ENCODE data around the gene AQP12B. TPM values are rescaled to one million over a fixed set of nuclear protein-coding genes. Genes with fewer than 3 reads are reported as not detected.
"Not testable (repeated sequence)": the region's sequence is repeated elsewhere in the genome, so short reads cannot be mapped to it uniquely, and the experiment has no call there.

Gene AQP12B, protein sequence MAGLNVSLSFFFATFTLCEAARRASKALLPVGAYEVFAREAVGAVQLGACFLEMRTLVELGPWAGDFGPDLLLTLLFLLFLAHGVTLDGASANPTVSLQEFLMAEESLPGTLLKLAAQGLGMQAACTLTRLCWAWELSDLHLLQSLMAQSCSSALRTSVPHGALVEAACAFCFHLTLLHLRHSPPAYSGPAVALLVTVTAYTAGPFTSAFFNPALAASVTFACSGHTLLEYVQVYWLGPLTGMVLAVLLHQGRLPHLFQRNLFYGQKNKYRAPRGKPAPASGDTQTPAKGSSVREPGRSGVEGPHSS
- not detected for total RNA-seq

DNA sequence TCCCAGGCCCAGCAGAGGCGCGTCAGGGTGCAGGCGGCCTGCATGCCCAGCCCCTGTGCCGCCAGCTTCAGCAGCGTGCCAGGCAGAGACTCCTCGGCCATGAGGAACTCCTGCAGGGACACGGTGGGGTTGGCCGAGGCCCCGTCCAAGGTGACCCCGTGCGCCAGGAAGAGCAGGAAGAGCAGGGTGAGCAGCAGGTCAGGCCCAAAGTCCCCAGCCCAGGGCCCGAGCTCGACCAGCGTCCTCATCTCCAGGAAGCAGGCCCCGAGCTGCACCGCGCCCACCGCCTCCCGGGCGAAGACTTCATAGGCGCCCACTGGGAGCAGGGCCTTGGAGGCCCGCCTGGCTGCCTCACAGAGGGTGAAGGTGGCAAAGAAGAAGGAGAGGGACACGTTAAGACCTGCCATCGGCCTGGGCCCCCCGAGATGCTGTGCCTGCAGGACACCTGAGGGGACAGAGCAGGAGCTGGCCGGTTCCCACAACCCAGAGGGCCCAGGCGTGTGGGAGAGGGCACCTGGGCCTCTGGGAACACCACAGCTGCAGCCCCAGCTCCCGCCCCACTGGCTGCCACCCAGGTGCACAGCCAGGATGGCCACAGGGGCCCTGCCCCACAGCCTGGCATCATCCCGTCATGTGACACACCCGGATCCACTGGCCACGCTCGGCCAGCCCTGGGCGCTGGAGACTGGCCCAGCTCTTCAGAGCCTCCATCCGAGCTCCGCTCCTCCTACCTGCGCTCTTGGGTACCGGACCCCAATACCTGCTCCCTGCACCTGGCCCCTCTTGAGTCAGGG lies at the start of gene AQP12B:
TSS of gene AQP12B (minus strand) at position 455 of the 794 bp plus-strand sequence. CDS start at position 407, 48 bp downstream.
- H3K4me3 Mint-ChIP-seq; H3K27me3 Mint-ChIP-seq; ATAC-seq; H3K9me3 Mint-ChIP-seq; H3K36me3 Mint-ChIP-seq; H3K27ac Mint-ChIP-seq; DNase-seq (ENCODE audit: low spot score): not testable (repeated sequence)
- H3K4me1 Mint-ChIP-seq (ENCODE audit: low read depth in 2 of 2): peaks cover 9 to 11% of the 10 kb centered on the region in 2 donors

DNA sequence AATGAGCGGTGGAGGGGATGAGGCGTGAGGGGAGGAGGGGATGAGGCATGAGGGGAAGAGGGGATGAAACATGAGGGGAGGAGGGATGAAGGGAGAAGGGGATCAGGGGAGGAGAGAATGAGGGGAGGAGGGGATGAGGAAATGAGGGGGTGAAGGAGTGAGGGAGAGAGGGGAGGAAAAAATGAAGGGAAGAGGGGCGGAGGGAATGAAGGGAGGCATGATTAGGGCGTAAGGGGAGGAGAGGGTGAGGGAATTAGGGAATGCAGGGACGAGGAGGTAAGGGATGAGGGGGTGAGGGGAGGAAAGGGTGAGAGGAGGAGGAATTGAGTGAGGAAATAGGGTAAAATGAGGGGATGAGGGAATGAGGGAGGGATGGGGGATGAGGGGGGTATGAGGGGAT lies 49.5 kb upstream of the AQP12B start:
- Mint-ChIP-seq H3K4me1 (ENCODE audit: low read depth in 2 of 2) (no peaks in the 10 kb centered on the region), H3K9me3 (no peaks in the 10 kb centered on the region), H3K27ac (no peak overlapping the region), H3K4me3 (no peak overlapping the region), H3K36me3 (no peaks in the 10 kb centered on the region), H3K27me3 (no peaks in the 10 kb centered on the region)
- DNase-seq (ENCODE audit: low spot score): no peak
- ATAC-seq: no peak

DNA sequence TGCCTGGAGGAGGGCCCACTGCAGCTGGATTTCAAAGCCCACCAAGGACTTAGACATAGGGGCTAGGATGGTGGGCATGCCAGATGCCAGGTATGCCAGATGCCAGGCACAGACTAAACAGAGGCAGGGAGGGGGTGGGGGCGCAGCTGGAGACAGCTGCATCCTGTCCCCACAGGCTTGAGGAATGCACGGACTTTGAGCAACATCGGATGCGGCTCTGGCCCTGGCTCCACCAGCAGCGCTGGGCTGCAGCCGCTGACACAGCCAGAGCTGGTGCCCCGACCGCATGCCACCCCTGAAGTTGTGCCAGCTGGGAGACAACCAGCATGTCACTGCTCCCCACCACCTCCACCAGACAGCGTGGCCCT lies 48.5 kb upstream of the AQP12B start:
- Mint-ChIP-seq H3K4me1 (ENCODE audit: low read depth in 2 of 2) (no peaks in the 10 kb centered on the region), H3K9me3 (no peaks in the 10 kb centered on the region), H3K36me3 (no peaks in the 10 kb centered on the region), H3K4me3 (no peak overlapping the region), H3K27me3 (no peaks in the 10 kb centered on the region), H3K27ac (no peak overlapping the region)
- no peak for ATAC-seq
- no peak for DNase-seq (ENCODE audit: low spot score)

DNA sequence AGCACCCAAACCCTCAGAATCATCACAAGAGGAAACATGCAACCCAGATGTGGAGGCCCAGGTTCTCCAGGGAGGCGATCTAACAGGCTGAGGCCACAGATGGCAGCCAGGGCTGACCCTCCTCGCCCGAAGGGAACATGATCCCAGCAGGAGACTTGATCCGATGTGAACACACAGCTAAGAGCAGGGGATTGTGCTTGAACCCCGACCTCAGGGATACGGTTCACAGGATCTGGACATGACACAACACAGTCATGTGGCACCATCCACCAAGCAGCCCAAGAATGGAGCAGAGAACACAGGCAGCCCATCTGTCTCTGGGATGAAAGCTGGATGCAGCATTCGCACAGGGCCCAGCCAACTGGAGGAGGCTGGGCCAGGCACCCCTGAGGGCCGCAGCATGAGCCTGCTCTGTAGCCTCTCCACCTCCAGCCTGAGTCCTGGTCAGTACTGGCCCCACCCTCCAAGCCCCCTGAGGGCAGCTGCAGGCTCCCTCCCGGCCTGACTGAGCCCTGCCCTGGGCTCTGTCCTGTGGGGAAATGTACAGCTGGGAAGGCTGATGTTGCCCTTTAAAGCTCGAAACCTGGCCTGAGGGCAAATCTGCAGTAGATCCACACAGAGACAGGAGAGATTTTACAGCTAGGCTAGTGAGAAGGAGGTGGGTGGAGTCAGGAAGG lies 48.0 kb upstream of the AQP12B start:
- no peaks in the 10 kb centered on the region for H3K9me3 Mint-ChIP-seq
- ATAC-seq (no peak), DNase-seq (ENCODE audit: low spot score) (no peak)
- no peaks in the 10 kb centered on the region for H3K4me1 Mint-ChIP-seq (ENCODE audit: low read depth in 2 of 2)
- no peaks in the 10 kb centered on the region for H3K36me3 Mint-ChIP-seq
- H3K27ac Mint-ChIP-seq: no peak overlapping the region
- H3K4me3 Mint-ChIP-seq: no peak overlapping the region
- no peaks in the 10 kb centered on the region for H3K27me3 Mint-ChIP-seq

DNA sequence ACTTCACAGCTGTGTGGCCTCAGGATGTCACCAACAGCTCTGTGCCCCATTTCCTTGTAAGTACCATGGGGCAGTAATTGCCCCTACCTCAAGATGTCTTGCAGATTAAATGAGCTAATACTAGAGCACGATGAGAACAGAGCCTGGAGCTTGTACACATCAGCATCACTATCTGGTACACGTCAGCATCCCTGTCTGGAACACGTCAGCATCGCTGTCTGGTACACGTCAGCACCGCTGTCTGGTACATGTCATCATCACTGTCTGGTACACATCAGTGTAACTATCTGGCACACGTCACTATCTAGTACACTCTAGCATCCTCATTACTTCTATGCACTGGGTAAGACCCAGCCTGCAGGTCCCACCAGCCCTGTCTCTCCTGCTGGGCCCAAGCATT lies 46.1 kb upstream of the AQP12B start:
- Mint-ChIP-seq H3K36me3 (no peaks in the 10 kb centered on the region), H3K27ac (no peak overlapping the region)
- DNase-seq (ENCODE audit: low spot score): no peak

DNA sequence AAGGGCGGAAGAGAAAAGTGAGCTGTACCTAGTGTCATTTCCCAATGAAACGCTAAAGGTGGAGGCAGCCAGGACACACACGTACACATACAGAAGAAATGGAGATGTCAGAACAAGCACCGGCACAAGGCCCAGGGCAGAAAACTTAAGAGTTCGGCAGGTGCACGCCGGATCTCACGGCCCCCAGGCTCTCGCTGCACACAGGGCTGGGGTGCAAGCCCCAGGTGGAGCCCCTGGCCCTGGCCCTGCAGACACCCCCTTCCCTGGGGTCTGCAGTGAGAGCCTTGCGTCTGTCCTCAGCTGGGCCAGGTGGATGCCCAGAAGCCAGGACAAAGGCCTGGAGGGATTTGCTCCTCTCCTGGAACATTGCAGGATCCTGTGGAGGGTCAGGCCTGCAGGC lies 45.7 kb upstream of the AQP12B start:
- no peak overlapping the region for H3K27ac Mint-ChIP-seq
- H3K4me3 Mint-ChIP-seq: no peak overlapping the region
- no peaks in the 10 kb centered on the region for H3K36me3 Mint-ChIP-seq
- ATAC-seq (no peak), DNase-seq (ENCODE audit: low spot score) (no peak)
- no peaks in the 10 kb centered on the region for H3K9me3 Mint-ChIP-seq
- H3K4me1 Mint-ChIP-seq (ENCODE audit: low read depth in 2 of 2): no peaks in the 10 kb centered on the region
- no peaks in the 10 kb centered on the region for H3K27me3 Mint-ChIP-seq

More for the DNA sequence above, 46.1 kb upstream of the AQP12B start:
- Mint-ChIP-seq H3K4me3 (no peak overlapping the region), H3K4me1 (ENCODE audit: low read depth in 2 of 2) (no peaks in the 10 kb centered on the region), H3K9me3 (no peaks in the 10 kb centered on the region), H3K27me3 (no peaks in the 10 kb centered on the region)
- peak in 1 of 2 donors; percentile 2 for ATAC-seq

DNA sequence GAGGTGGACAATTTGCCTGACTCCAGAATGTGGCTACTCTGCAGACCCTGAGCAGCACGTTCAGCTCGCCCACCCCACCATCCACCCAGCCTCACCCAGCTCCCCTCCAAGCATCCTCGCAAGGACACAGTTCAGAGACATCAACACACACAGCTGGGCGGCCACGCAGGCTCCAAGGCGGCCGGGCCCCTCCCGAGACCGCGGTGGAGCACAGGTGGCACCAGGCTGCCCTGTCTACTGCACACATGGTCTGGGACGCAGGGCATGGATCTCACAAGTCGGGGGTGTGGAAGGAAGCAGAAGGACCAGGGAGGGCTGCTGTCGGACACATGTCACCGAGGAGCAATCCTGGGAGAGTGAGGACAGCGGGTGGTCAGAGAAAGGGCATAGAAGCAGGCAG lies 45.2 kb upstream of the AQP12B start:
- Mint-ChIP-seq H3K27ac (no peak overlapping the region), H3K36me3 (no peaks in the 10 kb centered on the region), H3K4me1 (ENCODE audit: low read depth in 2 of 2) (no peaks in the 10 kb centered on the region), H3K27me3 (no peaks in the 10 kb centered on the region), H3K4me3 (no peak overlapping the region), H3K9me3 (no peaks in the 10 kb centered on the region)
- ATAC-seq: no peak
- DNase-seq (ENCODE audit: low spot score): no peak

DNA sequence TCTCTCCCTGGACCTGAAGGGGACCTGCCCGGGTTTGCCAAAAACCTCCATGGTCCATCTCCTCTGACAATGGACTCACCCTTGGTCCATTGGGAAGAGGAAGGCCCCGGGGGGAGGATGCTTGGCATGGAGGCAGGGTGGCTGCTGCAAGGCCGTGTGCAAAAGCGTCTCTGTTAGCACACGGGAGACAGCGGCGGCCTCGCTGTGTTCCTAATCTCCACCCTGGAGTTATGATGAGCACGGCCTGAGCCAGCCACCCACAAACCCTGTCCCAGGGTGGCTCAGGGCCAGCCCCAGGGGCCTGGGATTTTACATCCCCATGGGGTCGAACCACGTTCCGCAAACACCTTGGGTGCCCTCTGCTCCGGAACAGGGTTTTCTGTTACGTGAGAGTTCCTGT lies 44.8 kb upstream of the AQP12B start:
- ATAC-seq: no peak
- Mint-ChIP-seq H3K9me3 (no peaks in the 10 kb centered on the region), H3K4me3 (no peak overlapping the region), H3K36me3 (no peaks in the 10 kb centered on the region), H3K4me1 (ENCODE audit: low read depth in 2 of 2) (no peaks in the 10 kb centered on the region), H3K27ac (no peak overlapping the region), H3K27me3 (no peaks in the 10 kb centered on the region)
- DNase-seq (ENCODE audit: low spot score): no peak

DNA sequence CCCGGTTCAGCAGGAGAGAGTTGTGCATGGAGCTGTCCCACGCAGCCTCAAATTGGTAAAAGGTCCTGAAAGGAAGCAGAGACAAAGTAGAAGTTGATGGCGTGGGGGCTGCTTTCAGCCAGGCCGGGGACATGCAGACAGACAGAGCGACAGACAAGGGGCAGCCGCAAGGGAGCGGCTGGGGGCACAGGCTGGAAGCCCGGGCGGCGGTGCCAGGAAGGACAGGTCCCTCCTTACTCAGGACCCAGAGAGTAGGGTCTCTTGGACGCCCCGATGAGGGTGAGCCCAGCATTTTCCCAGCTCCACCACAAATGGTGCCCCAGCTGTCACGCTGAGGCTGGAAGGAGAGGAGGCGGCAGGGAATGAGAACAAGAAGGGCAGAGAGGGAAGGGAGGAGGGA lies 44.2 kb upstream of the AQP12B start:
- ATAC-seq (no peak), DNase-seq (ENCODE audit: low spot score) (no peak)
- Mint-ChIP-seq H3K36me3 (no peaks in the 10 kb centered on the region), H3K4me1 (ENCODE audit: low read depth in 2 of 2) (no peaks in the 10 kb centered on the region), H3K9me3 (no peaks in the 10 kb centered on the region), H3K4me3 (no peak overlapping the region), H3K27ac (no peak overlapping the region), H3K27me3 (no peaks in the 10 kb centered on the region)

DNA sequence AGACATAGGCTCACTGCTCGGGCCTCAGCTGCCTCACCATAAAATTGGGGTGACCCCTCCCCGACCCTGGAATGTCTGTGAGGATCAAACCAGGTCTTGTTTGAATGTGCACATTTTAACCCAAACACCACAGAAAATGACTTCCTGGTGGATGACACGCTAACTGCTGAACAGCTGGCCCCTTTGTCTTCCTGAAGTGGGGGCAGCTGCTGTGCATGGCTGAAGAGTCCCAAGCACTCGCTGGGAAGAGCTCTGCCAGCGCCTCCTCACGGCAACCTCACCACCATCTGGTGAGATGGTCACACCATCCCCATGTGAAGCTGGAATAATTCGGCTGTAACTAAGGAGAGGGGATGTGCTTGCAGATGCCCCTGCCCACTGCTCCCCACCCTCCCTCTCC lies 43.0 kb upstream of the AQP12B start:
- Mint-ChIP-seq H3K4me3 (no peak overlapping the region), H3K36me3 (no peaks in the 10 kb centered on the region), H3K27ac (no peak overlapping the region), H3K9me3 (no peaks in the 10 kb centered on the region), H3K4me1 (ENCODE audit: low read depth in 2 of 2) (no peaks in the 10 kb centered on the region), H3K27me3 (no peaks in the 10 kb centered on the region)
- ATAC-seq: no peak
- DNase-seq (ENCODE audit: low spot score): no peak

DNA sequence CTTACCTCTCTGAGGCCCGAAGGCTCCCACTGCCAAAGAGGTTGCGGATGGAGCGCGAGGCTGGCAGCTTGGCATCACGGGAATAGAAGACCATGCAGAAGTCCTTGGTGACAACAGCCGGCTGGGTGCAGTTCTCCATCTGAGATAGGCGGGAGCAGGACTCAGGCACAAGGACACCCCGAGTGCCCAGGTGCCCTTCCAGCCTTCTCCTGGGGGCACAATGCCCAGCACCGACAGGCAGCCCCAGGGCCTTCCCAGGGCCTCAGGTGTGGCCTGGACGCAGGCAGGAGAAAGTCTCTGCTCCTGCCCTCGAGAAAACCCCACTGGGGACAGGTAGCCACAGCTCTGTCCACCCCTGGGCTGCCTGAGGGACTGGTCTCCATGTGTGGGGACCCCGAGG lies 42.6 kb upstream of the AQP12B start:
- no peak overlapping the region for H3K4me3 Mint-ChIP-seq
- H3K9me3 Mint-ChIP-seq: no peaks in the 10 kb centered on the region
- no peak overlapping the region for H3K27ac Mint-ChIP-seq
- H3K4me1 Mint-ChIP-seq (ENCODE audit: low read depth in 2 of 2): no peaks in the 10 kb centered on the region
- H3K36me3 Mint-ChIP-seq: no peaks in the 10 kb centered on the region
- no peaks in the 10 kb centered on the region for H3K27me3 Mint-ChIP-seq
- no peak for DNase-seq (ENCODE audit: low spot score)
- ATAC-seq: no peak

DNA sequence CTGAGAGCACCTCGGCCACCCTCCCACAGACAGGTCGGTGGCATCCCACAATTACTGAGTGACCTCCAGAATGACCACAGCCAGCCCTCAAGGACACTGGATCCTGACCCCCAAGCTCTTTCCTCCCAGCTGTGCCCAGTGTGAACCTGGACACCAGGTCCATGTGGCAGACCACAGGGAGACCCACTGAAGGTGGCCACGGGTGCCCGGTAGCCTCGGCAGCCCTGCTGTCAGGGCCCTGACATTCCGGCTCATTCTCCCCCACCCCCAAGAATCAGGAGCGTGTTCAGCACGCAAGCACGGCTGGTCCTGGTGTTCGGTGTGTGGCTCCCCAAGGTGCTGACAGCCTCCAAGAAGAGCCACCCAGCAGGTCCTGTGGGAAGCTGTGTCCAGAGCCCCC lies 41.7 kb upstream of the AQP12B start:
- DNase-seq (ENCODE audit: low spot score) (no peak), ATAC-seq (no peak)
- H3K27ac Mint-ChIP-seq: no peak overlapping the region
- no peaks in the 10 kb centered on the region for H3K27me3 Mint-ChIP-seq
- no peaks in the 10 kb centered on the region for H3K9me3 Mint-ChIP-seq
- no peak overlapping the region for H3K4me3 Mint-ChIP-seq
- no peaks in the 10 kb centered on the region for H3K36me3 Mint-ChIP-seq
- no peaks in the 10 kb centered on the region for H3K4me1 Mint-ChIP-seq (ENCODE audit: low read depth in 2 of 2)

DNA sequence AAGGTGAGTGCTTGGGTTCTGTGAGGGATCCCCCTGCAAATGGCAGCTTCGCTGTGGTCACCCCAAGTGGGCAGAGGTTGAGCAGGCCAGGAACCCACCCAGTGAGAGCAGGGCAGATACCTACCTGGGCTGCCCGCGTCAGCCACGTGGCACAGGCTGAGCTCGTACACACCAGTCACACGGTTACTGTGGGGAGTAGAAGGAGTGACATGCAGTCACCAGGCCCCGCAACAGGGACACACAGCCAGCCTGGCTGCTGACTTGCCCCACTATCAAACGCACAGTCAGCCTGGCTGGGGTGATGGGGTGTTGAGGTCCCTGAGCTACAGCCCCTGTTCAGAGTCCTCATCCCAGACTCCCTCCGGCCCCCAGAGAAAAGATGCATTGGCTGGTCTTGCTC lies 41.2 kb upstream of the AQP12B start:
- ATAC-seq (no peak), DNase-seq (ENCODE audit: low spot score) (no peak)
- Mint-ChIP-seq H3K36me3 (no peaks in the 10 kb centered on the region), H3K4me1 (ENCODE audit: low read depth in 2 of 2) (no peaks in the 10 kb centered on the region), H3K27ac (no peak overlapping the region), H3K27me3 (no peaks in the 10 kb centered on the region), H3K9me3 (no peaks in the 10 kb centered on the region), H3K4me3 (no peak overlapping the region)

All from natural killer cell treated with Interleukin-12 subunit alpha and Interleukin-12 subunit beta and Interleukin-15 and Interleukin-18, amount 100 ng/mL, for 72 hours (primary cell).